HepG2 (cell line): Measurements from ENCODE around the gene NAA38. TPM values are rescaled to one million over a fixed set of nuclear protein-coding genes. Genes with fewer than 3 reads are reported as not detected.

Experiments
- CBX1 ChIP-seq: IDR thresholded peaks from one replicate; pipeline ENCODE4 v1.6.1; 2016; ENCODE audit warnings: antibody characterized with exemption, low read depth
- DR1 ChIP-seq: sonication (generic); formaldehyde crosslinking; IDR thresholded peaks from 2 replicates; pipeline ENCODE4 v1.8.0; 2021; ENCODE audit warnings: mild to moderate bottlenecking, missing genetic modification reagents, inconsistent platforms
- GTF3A ChIP-seq: sonication (generic); formaldehyde crosslinking; conservative IDR thresholded peaks from 2 replicates; pipeline ENCODE4 v1.4.0; 2020; ENCODE audit warnings: mild to moderate bottlenecking, missing genetic modification reagents
- KLF13 ChIP-seq: sonication (generic); formaldehyde crosslinking; IDR thresholded peaks from 2 replicates; pipeline ENCODE4 v1.4.0; 2020; ENCODE audit warnings: mild to moderate bottlenecking, missing genetic modification reagents
- MEIS2 ChIP-seq: sonication (generic); formaldehyde crosslinking; IDR thresholded peaks from 2 replicates; pipeline ENCODE4 v1.9.0; 2021; ENCODE audit warnings: mild to moderate bottlenecking, missing genetic modification reagents
- NPAS2 ChIP-seq: sonication (generic); formaldehyde crosslinking; IDR thresholded peaks from 2 replicates; pipeline ENCODE4 v1.8.0; 2022; ENCODE audit warnings: mild to moderate bottlenecking, missing genetic modification reagents, borderline replicate concordance
- RAD21 ChIP-seq: fragments of 450-650 bp; formaldehyde crosslinking; IDR thresholded peaks from 2 replicates; pipeline ENCODE4 v1.5.0; 2020; ENCODE audit warnings: mild to moderate bottlenecking
- RBM39 ChIP-seq: fragments of 200-400 bp; formaldehyde crosslinking; IDR thresholded peaks from one replicate; pipeline ENCODE4 v1.6.1; 2018; ENCODE audit warnings: antibody characterized with exemption, mild to moderate bottlenecking, low read depth, low read length; ENCODE audit not compliant: poor library complexity, severe bottlenecking
- STAG1 ChIP-seq: sonication (generic); formaldehyde crosslinking; IDR thresholded peaks from 2 replicates; pipeline ENCODE4 v1.4.0; 2020; ENCODE audit warnings: missing genetic modification reagents
- YEATS2 ChIP-seq: sonication (generic); formaldehyde crosslinking; IDR thresholded peaks from 2 replicates; pipeline ENCODE4 v1.4.0; 2020; ENCODE audit warnings: missing genetic modification reagents, borderline replicate concordance
- YY1 ChIP-seq: IDR thresholded peaks from 2 replicates; pipeline ENCODE4 v1.6.1; 2011; ENCODE audit warnings: low read length, low read depth, moderate library complexity, mild to moderate bottlenecking; ENCODE audit not compliant: insufficient read depth, insufficient replicate concordance
- ZIK1 ChIP-seq: sonication (generic); formaldehyde crosslinking; IDR thresholded peaks from 2 replicates; pipeline ENCODE4 v1.5.0; 2020; ENCODE audit warnings: mild to moderate bottlenecking, low read depth, missing genetic modification reagents, borderline replicate concordance
- ZNF264 ChIP-seq: sonication (generic); formaldehyde crosslinking; IDR thresholded peaks from 2 replicates; pipeline ENCODE4 v1.4.0; 2020; ENCODE audit warnings: missing genetic modification reagents
- ZNF343 ChIP-seq: sonication (generic); formaldehyde crosslinking; IDR thresholded peaks from 2 replicates; pipeline ENCODE4 v1.4.0; 2020; ENCODE audit warnings: mild to moderate bottlenecking, missing genetic modification reagents
- ZNF44 ChIP-seq: sonication (generic); formaldehyde crosslinking; IDR thresholded peaks from 2 replicates; pipeline ENCODE4 v1.5.1; 2020; ENCODE audit warnings: mild to moderate bottlenecking, missing genetic modification reagents
- ZNF446 ChIP-seq: sonication (generic); formaldehyde crosslinking; IDR thresholded peaks from 2 replicates; pipeline ENCODE4 v1.5.0; 2020; ENCODE audit warnings: mild to moderate bottlenecking, missing genetic modification reagents
- ZNF530 ChIP-seq: sonication (generic); formaldehyde crosslinking; IDR thresholded peaks from 2 replicates; pipeline ENCODE4 v1.5.0; 2020; ENCODE audit warnings: low read depth, mild to moderate bottlenecking, missing genetic modification reagents
- ZNF564 ChIP-seq: sonication (generic); formaldehyde crosslinking; IDR thresholded peaks from 2 replicates; pipeline ENCODE4 v1.8.1; 2023; ENCODE audit warnings: mild to moderate bottlenecking, missing genetic modification reagents
- ZNF660 ChIP-seq: sonication (generic); formaldehyde crosslinking; IDR thresholded peaks from 2 replicates; pipeline ENCODE4 v1.5.1; 2020; ENCODE audit warnings: mild to moderate bottlenecking, low read depth, missing genetic modification reagents, borderline replicate concordance
- ZNF7 ChIP-seq: IDR thresholded peaks from 2 replicates; pipeline ENCODE4 v1.6.1; 2016; ENCODE audit warnings: missing biosample characterization, missing genetic modification reagents
- ZNF746 ChIP-seq: sonication (generic); formaldehyde crosslinking; IDR thresholded peaks from 2 replicates; pipeline ENCODE4 v1.8.0; 2022; ENCODE audit warnings: mild to moderate bottlenecking, missing genetic modification reagents
- ZNF75D ChIP-seq: sonication (generic); formaldehyde crosslinking; IDR thresholded peaks from 2 replicates; pipeline ENCODE4 v1.8.1; 2023; ENCODE audit warnings: missing genetic modification reagents, mild to moderate bottlenecking, borderline replicate concordance
- polyA plus RNA-seq, 8 experiments: library from polyadenylated mRNA; depleted of rRNA in 3 of 8; stranded (reverse) in 7 of 8; unstranded in 1 of 8; fragments of >200 nt; fragmentation: Illumina TruSeq in 4 of 8; extraction: Trizol in 4 of 8; gene quantifications; 2 replicates each; pipeline versions ENCODE4 v1.2.1 to v1.2.3, GENCODE V29; 2011 to 2016; ENCODE audit warnings: low read depth in 4 of 8, missing spikeins in 1 of 8, mixed read lengths in 1 of 8; ENCODE audit not compliant: insufficient read depth in 1 of 8
- total RNA-seq, 5 experiments: library from RNA; depleted of rRNA; stranded (reverse); fragments of >200 nt; fragmentation: Illumina TruSeq; extraction: Trizol; gene quantifications; 2 replicates each; pipeline ENCODE4 v1.2.3, GENCODE V29; 2016; ENCODE audit warnings: low read depth in 1 of 5
- TF ChIP-seq, protein P1 (sequence below): sonication (generic); formaldehyde crosslinking; IDR thresholded peaks from 2 replicates; pipeline ENCODE4 v1.5.0; 2020; ENCODE audit warnings: missing genetic modification reagents
- TF ChIP-seq, protein P2 (sequence below): sonication (generic); formaldehyde crosslinking; IDR thresholded peaks from 2 replicates; pipeline ENCODE4 v1.9.0; 2022; ENCODE audit warnings: low read depth, missing genetic modification reagents
- TF ChIP-seq, protein P3 (sequence below): sonication (generic); formaldehyde crosslinking; IDR thresholded peaks from 2 replicates; pipeline ENCODE4 v1.4.0; 2020; ENCODE audit warnings: missing genetic modification reagents, low read depth, mild to moderate bottlenecking, borderline replicate concordance

The NAA38 gene
- total and polyA plus RNA-seq, 2 of the 13 experiments (the other 11 are each of a cell fraction or from before 2014, with no cell fraction given) = 46.9 to 91.6 TPM

DNA sequence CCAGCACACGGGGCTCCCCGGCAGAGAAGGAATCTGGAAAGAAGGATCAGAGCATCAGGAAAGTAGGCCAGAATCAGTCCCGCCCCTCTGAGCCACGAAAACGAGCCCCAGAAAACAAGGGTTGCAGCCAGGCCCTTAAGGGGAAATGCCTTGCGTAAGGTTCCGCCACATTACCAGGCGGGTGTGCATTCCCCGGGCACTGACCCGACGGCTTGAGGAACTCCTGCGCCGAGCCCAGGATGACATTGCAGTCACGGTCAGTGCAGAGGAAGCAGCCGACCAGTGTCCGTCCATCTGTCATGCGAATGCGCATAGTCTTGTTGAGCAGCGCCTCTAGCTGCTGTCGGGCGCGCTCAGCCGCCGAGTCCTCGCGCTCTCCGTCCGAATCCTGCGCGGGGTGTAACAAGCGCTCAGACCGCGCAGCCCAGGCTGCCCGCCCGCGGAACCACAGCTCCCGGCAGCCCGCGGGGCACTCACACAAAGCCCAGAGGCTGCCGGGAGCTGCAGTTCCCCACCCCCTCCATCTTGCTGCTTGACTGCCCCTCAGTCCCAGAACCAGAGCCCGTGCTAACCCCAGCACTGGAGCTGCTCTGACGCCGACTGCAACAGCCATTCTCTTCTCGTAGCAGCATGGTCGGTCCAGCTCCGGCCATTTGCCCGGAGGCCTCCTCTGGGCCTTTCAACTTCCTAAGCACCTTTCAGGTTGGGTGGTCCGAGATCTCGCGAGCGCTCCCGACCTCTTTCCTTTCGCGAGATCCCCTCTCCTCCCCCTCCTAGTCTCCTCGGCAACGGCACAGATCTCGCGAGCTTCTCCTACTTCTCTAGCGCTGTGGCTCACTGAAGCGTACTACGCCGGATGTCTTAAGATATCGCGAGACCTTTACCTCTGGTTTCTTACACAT, at the start of gene NAA38 (continued):
- TF ChIP-seq, protein P1, sequence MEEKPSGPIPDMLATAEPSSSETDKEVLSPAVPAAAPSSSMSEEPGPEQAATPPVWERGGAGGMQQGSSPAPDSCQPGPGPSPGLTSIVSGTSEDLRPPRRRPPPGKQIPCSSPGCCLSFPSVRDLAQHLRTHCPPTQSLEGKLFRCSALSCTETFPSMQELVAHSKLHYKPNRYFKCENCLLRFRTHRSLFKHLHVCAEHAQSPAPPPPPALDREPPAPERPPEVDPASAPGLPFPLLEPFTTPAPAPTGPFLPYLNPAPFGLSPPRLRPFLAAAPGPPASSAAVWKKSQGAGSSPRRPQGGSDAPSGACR (CRISPR knock-in tag) = no peak
- TF ChIP-seq RBM39 = peak; percentile 85
- no peak for TF ChIP-seq ZNF75D
- peak; percentile 78 for TF ChIP-seq MEIS2 (CRISPR knock-in tag)
- TF ChIP-seq YY1 = peak; percentile 93
- TF ChIP-seq ZNF343 (CRISPR knock-in tag) = no peak
- no peak for TF ChIP-seq DR1
- TF ChIP-seq ZNF660 = no peak
- TF ChIP-seq NPAS2 = no peak
- TF ChIP-seq GTF3A (CRISPR knock-in tag) = no peak
- no peak for TF ChIP-seq CBX1
- TF ChIP-seq, protein P2, sequence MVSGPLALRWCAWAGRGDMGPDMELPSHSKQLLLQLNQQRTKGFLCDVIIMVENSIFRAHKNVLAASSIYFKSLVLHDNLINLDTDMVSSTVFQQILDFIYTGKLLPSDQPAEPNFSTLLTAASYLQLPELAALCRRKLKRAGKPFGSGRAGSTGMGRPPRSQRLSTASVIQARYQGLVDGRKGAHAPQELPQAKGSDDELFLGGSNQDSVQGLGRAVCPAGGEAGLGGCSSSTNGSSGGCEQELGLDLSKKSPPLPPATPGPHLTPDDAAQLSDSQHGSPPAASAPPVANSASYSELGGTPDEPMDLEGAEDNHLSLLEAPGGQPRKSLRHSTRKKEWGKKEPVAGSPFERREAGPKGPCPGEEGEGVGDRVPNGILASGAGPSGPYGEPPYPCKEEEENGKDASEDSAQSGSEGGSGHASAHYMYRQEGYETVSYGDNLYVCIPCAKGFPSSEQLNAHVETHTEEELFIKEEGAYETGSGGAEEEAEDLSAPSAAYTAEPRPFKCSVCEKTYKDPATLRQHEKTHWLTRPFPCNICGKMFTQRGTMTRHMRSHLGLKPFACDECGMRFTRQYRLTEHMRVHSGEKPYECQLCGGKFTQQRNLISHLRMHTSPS (CRISPR knock-in tag) = no peak
- TF ChIP-seq ZNF446 (CRISPR knock-in tag) = no peak
- no peak for TF ChIP-seq ZNF7 (CRISPR knock-in tag)
- 0 out of 2 replicates have a peak, but pooled peaks have one; percentile 24 for TF ChIP-seq KLF13
- TF ChIP-seq YEATS2 (CRISPR knock-in tag) = 0 out of 2 replicates have a peak, but pooled peaks have one; percentile 38
- TF ChIP-seq ZIK1 (CRISPR knock-in tag) = 0 out of 2 replicates have a peak, but pooled peaks have one; percentile 50
- no peak for TF ChIP-seq ZNF746 (CRISPR knock-in tag)
- TF ChIP-seq ZNF530 (CRISPR knock-in tag) = no peak
- TF ChIP-seq, protein P3, sequence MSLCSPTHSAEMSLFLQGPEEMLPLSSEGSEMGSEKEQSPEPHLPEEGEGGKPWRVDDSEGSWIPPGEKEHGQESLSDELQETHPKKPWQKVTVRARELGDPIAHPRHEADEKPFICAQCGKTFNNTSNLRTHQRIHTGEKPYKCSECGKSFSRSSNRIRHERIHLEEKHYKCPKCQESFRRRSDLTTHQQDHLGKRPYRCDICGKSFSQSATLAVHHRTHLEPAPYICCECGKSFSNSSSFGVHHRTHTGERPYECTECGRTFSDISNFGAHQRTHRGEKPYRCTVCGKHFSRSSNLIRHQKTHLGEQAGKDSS (CRISPR knock-in tag) = peak; percentile 21; the same call in 1 of the 2 replicates
- 0 out of 2 replicates have a peak, but pooled peaks have one; percentile 52 for TF ChIP-seq ZNF264 (CRISPR knock-in tag)
- TF ChIP-seq STAG1 (CRISPR knock-in tag) = peak; percentile 77
- peak; percentile 24; the same call in 1 of the 2 replicates for TF ChIP-seq ZNF44
- TF ChIP-seq RAD21 (CRISPR knock-in tag) = peak; percentile 78
- peak; percentile 65 for TF ChIP-seq ZNF564 (CRISPR knock-in tag)
